IMR-90 (cell line): Measurements from ENCODE around the gene PZP. TPM values are rescaled to one million over a fixed set of nuclear protein-coding genes. Genes with fewer than 3 reads are reported as not detected.

ENCODE experiments used
- ATAC-seq: fragments of 200-7000 bp; cut with Tn5 transposase; 2 replicates; pipeline ENCODE4 v1.9.1; 2020; ENCODE audit warnings: low read depth, mild to moderate bottlenecking, moderate library complexity
- BruUV-seq: library from RNA; stranded (reverse); fragments of 400-500 nt; replicated peaks from 2 replicates; lab custom pipeline; 2021; lab: Mats Ljungman, UMichigan
- CTCF ChIA-PET: fragments of 300-600 bp; formaldehyde crosslinking; extraction: SDS; loops from one replicate; lab custom pipeline; 2021; ENCODE audit warnings: antibody characterized with exemption; lab: Yijun Ruan, JAX
- POLR2A ChIA-PET: fragments of 300-600 bp; sonication (Branson Sonifier 250); formaldehyde crosslinking; loops from one replicate; lab custom pipeline; 2022; ENCODE audit warnings: antibody characterized with exemption; ENCODE audit not compliant: unreplicated experiment; lab: Charles Lee
- DNase-seq: peaks from one replicate; pipeline ENCODE4 v3.0.0; 2013
- H2AFZ ChIP-seq: replicated peaks from 2 replicates; pipeline ENCODE3; 2013; ENCODE audit warnings: low read length, mild to moderate bottlenecking; ENCODE audit not compliant: poor library complexity
- H2AK5ac ChIP-seq: 2 replicates; pipeline ENCODE4 v1.6.1; 2013; ENCODE audit warnings: low read depth, low read length, inconsistent platforms
- H2AK9ac ChIP-seq: replicated peaks from 2 replicates; pipeline ENCODE3; 2013; ENCODE audit warnings: mild to moderate bottlenecking, low read depth, low read length, moderate library complexity; ENCODE audit not compliant: poor library complexity
- H2BK120ac ChIP-seq: 2 replicates; pipeline ENCODE4 v1.6.1; 2013; ENCODE audit warnings: low read depth, low read length, inconsistent platforms
- H2BK15ac ChIP-seq: 3 replicates; pipeline ENCODE4 v1.6.1; 2013; ENCODE audit warnings: low read depth, low read length, inconsistent platforms
- H2BK20ac ChIP-seq: 2 replicates; pipeline ENCODE4 v1.6.1; 2013; ENCODE audit warnings: low read depth, mild to moderate bottlenecking, inconsistent platforms, low read length, moderate library complexity
- H2BK5ac ChIP-seq: 2 replicates; pipeline ENCODE4 v1.6.1; 2013; ENCODE audit warnings: mild to moderate bottlenecking, low read depth, low read length, inconsistent platforms; ENCODE audit not compliant: poor library complexity, severe bottlenecking
- H3K14ac ChIP-seq: replicated peaks from 2 replicates; pipeline ENCODE4 v1.6.1; 2013; ENCODE audit warnings: low read depth, low read length, inconsistent platforms
- H3K18ac ChIP-seq: 2 replicates; pipeline ENCODE4 v1.6.1; 2013; ENCODE audit warnings: low read depth, low read length, control low read depth
- H3K23ac ChIP-seq: 2 replicates; pipeline ENCODE4 v1.6.1; 2013; ENCODE audit warnings: low read depth, low read length, inconsistent platforms
- H3K27ac ChIP-seq: 2 replicates; pipeline ENCODE4 v1.5.1; 2013; ENCODE audit warnings: mild to moderate bottlenecking, control low read depth, low read length; ENCODE audit not compliant: insufficient read depth
- H3K27me3 ChIP-seq: 2 replicates; pipeline ENCODE4 v1.6.1; 2013; ENCODE audit warnings: low read length; ENCODE audit not compliant: control insufficient read depth, insufficient read depth
- H3K36me3 ChIP-seq: 2 replicates; pipeline ENCODE4 v1.6.1; 2013; ENCODE audit warnings: low read length, mixed read lengths; ENCODE audit not compliant: control insufficient read depth, insufficient read depth
- H3K4ac ChIP-seq: 2 replicates; pipeline ENCODE4 v1.6.1; 2013; ENCODE audit warnings: low read depth, low read length, inconsistent platforms
- H3K4me1 ChIP-seq: 2 replicates; pipeline ENCODE4 v1.6.1; 2013; ENCODE audit warnings: low read length, mixed read lengths; ENCODE audit not compliant: control insufficient read depth, insufficient read depth
- H3K4me2 ChIP-seq: 2 replicates; pipeline ENCODE4 v1.6.1; 2013; ENCODE audit warnings: low read depth, mild to moderate bottlenecking, control low read depth, low read length, moderate library complexity
- H3K4me3 ChIP-seq: 2 replicates; pipeline ENCODE4 v1.5.1; 2013; ENCODE audit warnings: low read depth, mild to moderate bottlenecking, control low read depth, low read length, moderate library complexity; ENCODE audit not compliant: insufficient read depth
- H3K56ac ChIP-seq: 2 replicates; pipeline ENCODE4 v1.6.1; 2013; ENCODE audit warnings: low read length, inconsistent platforms; ENCODE audit not compliant: insufficient read depth; ENCODE audit errors: extremely low read depth
- H3K79me1 ChIP-seq, 2 experiments: 2 replicates each; pipeline ENCODE4 v1.6.1; 2013; ENCODE audit warnings: low read length in 2 of 2, inconsistent platforms in 1 of 2, low read depth in 1 of 2
- H3K9ac ChIP-seq: 2 replicates; pipeline ENCODE4 v1.6.1; 2013; ENCODE audit warnings: low read depth, low read length, control low read depth
- H3K9me1 ChIP-seq: 2 replicates; pipeline ENCODE4 v1.6.1; 2013; ENCODE audit warnings: low read length, inconsistent platforms; ENCODE audit not compliant: insufficient read depth
- H3K9me3 ChIP-seq: 2 replicates; pipeline ENCODE4 v1.6.1; 2013; ENCODE audit warnings: low read length; ENCODE audit not compliant: control insufficient read depth, insufficient read depth
- H4K20me1 ChIP-seq: 2 replicates; pipeline ENCODE4 v1.6.1; 2013; ENCODE audit warnings: low read length, inconsistent platforms; ENCODE audit not compliant: insufficient read depth
- H4K5ac ChIP-seq: 2 replicates; pipeline ENCODE4 v1.6.1; 2013; ENCODE audit warnings: mild to moderate bottlenecking, low read depth, low read length, control low read depth
- H4K8ac ChIP-seq, 2 experiments: 2 replicates each; pipeline ENCODE4 v1.6.1; 2013; ENCODE audit warnings: low read depth in 2 of 2, low read length in 2 of 2, control low read depth in 1 of 2, inconsistent platforms in 1 of 2
- H4K91ac ChIP-seq: 2 replicates; pipeline ENCODE4 v1.6.1; 2013; ENCODE audit warnings: low read depth, low read length, inconsistent platforms; ENCODE audit not compliant: insufficient read depth
- BHLHE40 ChIP-seq: fragments of 150-350 bp; IDR thresholded peaks from 2 replicates; pipeline ENCODE4 v1.6.1; 2016; ENCODE audit warnings: mild to moderate bottlenecking, low read depth, low read length
- CEBPB ChIP-seq: IDR thresholded peaks from 2 replicates; pipeline ENCODE4 v1.6.1; 2012; ENCODE audit warnings: low read depth, low read length, improper control_type of control experiment
- CHD1 ChIP-seq: IDR thresholded peaks from 2 replicates; pipeline ENCODE4 v1.6.1; 2012; ENCODE audit warnings: low read depth, low read length, improper control_type of control experiment
- FOS ChIP-seq: fragments of 150-350 bp; IDR thresholded peaks from 2 replicates; pipeline ENCODE4 v1.6.1; 2016; ENCODE audit warnings: low read depth, low read length
- MAFK ChIP-seq: IDR thresholded peaks from 2 replicates; pipeline ENCODE4 v1.6.1; 2012; ENCODE audit warnings: low read depth, low read length, improper control_type of control experiment
- MAZ ChIP-seq: IDR thresholded peaks from 2 replicates; pipeline ENCODE4 v1.6.1; 2012; ENCODE audit warnings: low read depth, mild to moderate bottlenecking, low read length, improper control_type of control experiment, moderate library complexity, borderline replicate concordance
- MXI1 ChIP-seq: IDR thresholded peaks from 2 replicates; pipeline ENCODE4 v1.6.1; 2012; ENCODE audit warnings: low read depth, mild to moderate bottlenecking, low read length, moderate library complexity, borderline replicate concordance
- NFE2L2 ChIP-seq: fragments of 150-350 bp; IDR thresholded peaks from 2 replicates; pipeline ENCODE4 v1.6.1; 2016; ENCODE audit warnings: low read depth, mild to moderate bottlenecking, low read length
- POLR2A ChIP-seq: IDR thresholded peaks from 2 replicates; pipeline ENCODE4 v1.6.1; 2012; ENCODE audit warnings: mild to moderate bottlenecking, low read depth, low read length
- RAD21 ChIP-seq: IDR thresholded peaks from 2 replicates; pipeline ENCODE4 v1.6.1; 2012; ENCODE audit warnings: low read length, improper control_type of control experiment
- RCOR1 ChIP-seq: IDR thresholded peaks from 2 replicates; pipeline ENCODE4 v1.6.1; 2012; ENCODE audit warnings: mild to moderate bottlenecking, low read length, improper control_type of control experiment; ENCODE audit not compliant: insufficient replicate concordance
- RFX5 ChIP-seq: IDR thresholded peaks from 2 replicates; pipeline ENCODE4 v1.8.0; 2012; ENCODE audit warnings: low read depth, mild to moderate bottlenecking, low read length, moderate library complexity
- SMC3 ChIP-seq: fragments of 150-350 bp; IDR thresholded peaks from 2 replicates; pipeline ENCODE4 v1.6.1; 2016; ENCODE audit warnings: low read depth, mild to moderate bottlenecking, antibody characterized with exemption, low read length, moderate library complexity
- WGBS, 2 experiments: methylation state at CpG; one replicate each; pipeline versions ENCODE4 v1.1.5 to v1.1.7; 2013; ENCODE audit warnings: missing lambda C conversion rate in 2 of 2; ENCODE audit not compliant: insufficient read length in 1 of 2; ENCODE audit errors: extremely low coverage in 2 of 2; 5-methylcytosine and 5-hydroxymethylcytosine counted together
- dilution Hi-C: fragments of 300-500 bp; cut with HindIII; formaldehyde crosslinking; loops from one replicate; pipeline ENCODE4 v1.14.3; 2018; ENCODE audit warnings: low sequenced_read_pairs; ENCODE audit not compliant: unreplicated experiment
- in situ Hi-C: fragments of 300-500 bp; cut with MboI; formaldehyde crosslinking; loops from 3 replicates; pipeline ENCODE4 v1.14.3; 2019; ENCODE audit warnings: low sequenced_read_pairs, inconsistent platforms, mixed read lengths
- intact Hi-C: fragments of 100-400 bp; cut with micrococcal nuclease; formaldehyde crosslinking; loops from 2 replicates; pipeline ENCODE4 v1.10.0; 2022
- polyA plus RNA-seq, 3 experiments: library from polyadenylated mRNA; depleted of rRNA; stranded (reverse); fragments of >200 nt; gene quantifications; 2 replicates each; pipeline ENCODE4 v1.2.3, GENCODE V29; 2012; ENCODE audit warnings: low replicate concordance in 1 of 3
- total RNA-seq: library from RNA; depleted of rRNA; stranded (reverse); fragments of >200 nt; gene quantifications from 2 replicates; pipeline ENCODE4 v1.2.3, GENCODE V29; 2012
- TF ChIP-seq, protein P1 (sequence below): conservative IDR thresholded peaks from 2 replicates; pipeline ENCODE4 v1.5.1; 2012; ENCODE audit warnings: mild to moderate bottlenecking, low read depth, low read length, improper control_type of control experiment
- TF ChIP-seq, protein P2 (sequence below): fragments of 150-350 bp; IDR thresholded peaks from 2 replicates; pipeline ENCODE4 v1.6.1; 2016; ENCODE audit warnings: low read depth, mild to moderate bottlenecking, low read length, moderate library complexity, borderline replicate concordance
- TF ChIP-seq, protein P3 (sequence below): fragments of 150-350 bp; IDR thresholded peaks from 2 replicates; pipeline ENCODE4 v1.6.1; 2017; ENCODE audit warnings: mild to moderate bottlenecking, antibody characterized with exemption, low read length, low read depth

The PZP gene
- total and polyA plus RNA-seq, 2 of the 4 experiments (the other 2 are of a cell fraction), result not detected

DNA sequence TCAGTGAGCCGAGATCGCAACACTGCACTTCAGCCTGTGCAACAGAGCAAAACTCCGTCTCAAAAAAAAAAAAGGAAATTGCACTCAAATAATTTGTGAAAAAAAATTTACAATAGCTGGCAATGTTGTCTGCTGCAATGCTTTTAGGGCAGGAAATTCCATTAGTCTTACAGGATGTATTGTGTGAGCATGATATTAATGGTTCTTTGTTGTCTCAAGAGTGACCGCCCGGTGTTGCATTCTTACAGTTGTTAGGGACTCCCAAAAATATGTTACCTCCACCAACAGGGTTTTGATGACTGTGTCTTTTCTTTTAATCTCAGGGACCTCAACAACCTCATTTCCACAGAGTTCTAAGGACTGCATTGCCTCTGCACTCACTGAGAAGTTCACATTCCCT lies 44.8 kb downstream of the PZP start:
- no peaks in the 10 kb centered on the region for H3K79me1 ChIP-seq
- no peak overlapping the region for H2BK120ac ChIP-seq
- no peak overlapping the region for H4K8ac ChIP-seq
- H3K9me1 ChIP-seq, result no peaks in the 10 kb centered on the region
- no peak overlapping the region for H3K9ac ChIP-seq
- no peak overlapping the region for H3K4me3 ChIP-seq
- no peaks in the 10 kb centered on the region; the same call in 1 of the 2 replicates for H3K9me3 ChIP-seq
- no peak overlapping the region for H4K5ac ChIP-seq
- no peak for ATAC-seq
- no peak overlapping the region for H3K23ac ChIP-seq
- ChIA-PET CTCF (no interaction called here), POLR2A (no interaction called here)
- no peak overlapping the region for H3K56ac ChIP-seq
- H2BK5ac ChIP-seq, result no peak overlapping the region
- H2BK20ac ChIP-seq, result no peak overlapping the region
- TF ChIP-seq NFE2L2 (no peak), BHLHE40 (no peak), MAFK (no peak), CHD1 (no peak), RFX5 (no peak), RAD21 (no peak), CEBPB (no peak), FOS (no peak), POLR2A (no peak), SMC3 (no peak), MXI1 (no peak), RCOR1 (no peak), MAZ (no peak)
- TF ChIP-seq, protein P1, sequence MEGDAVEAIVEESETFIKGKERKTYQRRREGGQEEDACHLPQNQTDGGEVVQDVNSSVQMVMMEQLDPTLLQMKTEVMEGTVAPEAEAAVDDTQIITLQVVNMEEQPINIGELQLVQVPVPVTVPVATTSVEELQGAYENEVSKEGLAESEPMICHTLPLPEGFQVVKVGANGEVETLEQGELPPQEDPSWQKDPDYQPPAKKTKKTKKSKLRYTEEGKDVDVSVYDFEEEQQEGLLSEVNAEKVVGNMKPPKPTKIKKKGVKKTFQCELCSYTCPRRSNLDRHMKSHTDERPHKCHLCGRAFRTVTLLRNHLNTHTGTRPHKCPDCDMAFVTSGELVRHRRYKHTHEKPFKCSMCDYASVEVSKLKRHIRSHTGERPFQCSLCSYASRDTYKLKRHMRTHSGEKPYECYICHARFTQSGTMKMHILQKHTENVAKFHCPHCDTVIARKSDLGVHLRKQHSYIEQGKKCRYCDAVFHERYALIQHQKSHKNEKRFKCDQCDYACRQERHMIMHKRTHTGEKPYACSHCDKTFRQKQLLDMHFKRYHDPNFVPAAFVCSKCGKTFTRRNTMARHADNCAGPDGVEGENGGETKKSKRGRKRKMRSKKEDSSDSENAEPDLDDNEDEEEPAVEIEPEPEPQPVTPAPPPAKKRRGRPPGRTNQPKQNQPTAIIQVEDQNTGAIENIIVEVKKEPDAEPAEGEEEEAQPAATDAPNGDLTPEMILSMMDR, result no peak
- TF ChIP-seq, protein P2, sequence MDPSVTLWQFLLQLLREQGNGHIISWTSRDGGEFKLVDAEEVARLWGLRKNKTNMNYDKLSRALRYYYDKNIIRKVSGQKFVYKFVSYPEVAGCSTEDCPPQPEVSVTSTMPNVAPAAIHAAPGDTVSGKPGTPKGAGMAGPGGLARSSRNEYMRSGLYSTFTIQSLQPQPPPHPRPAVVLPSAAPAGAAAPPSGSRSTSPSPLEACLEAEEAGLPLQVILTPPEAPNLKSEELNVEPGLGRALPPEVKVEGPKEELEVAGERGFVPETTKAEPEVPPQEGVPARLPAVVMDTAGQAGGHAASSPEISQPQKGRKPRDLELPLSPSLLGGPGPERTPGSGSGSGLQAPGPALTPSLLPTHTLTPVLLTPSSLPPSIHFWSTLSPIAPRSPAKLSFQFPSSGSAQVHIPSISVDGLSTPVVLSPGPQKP, result no peak
- TF ChIP-seq, protein P3, sequence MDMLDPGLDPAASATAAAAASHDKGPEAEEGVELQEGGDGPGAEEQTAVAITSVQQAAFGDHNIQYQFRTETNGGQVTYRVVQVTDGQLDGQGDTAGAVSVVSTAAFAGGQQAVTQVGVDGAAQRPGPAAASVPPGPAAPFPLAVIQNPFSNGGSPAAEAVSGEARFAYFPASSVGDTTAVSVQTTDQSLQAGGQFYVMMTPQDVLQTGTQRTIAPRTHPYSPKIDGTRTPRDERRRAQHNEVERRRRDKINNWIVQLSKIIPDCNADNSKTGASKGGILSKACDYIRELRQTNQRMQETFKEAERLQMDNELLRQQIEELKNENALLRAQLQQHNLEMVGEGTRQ, result no peak
- intact Hi-C loops, result no loop called here
- no peak for DNase-seq
- H2AFZ ChIP-seq, result no peak overlapping the region
- H3K4me2 ChIP-seq, result no peak overlapping the region
- no peak overlapping the region for H3K27ac ChIP-seq
- H3K4ac ChIP-seq, result no peak overlapping the region
- no peaks in the 10 kb centered on the region for H3K36me3 ChIP-seq
- H2BK15ac ChIP-seq, result no peak overlapping the region
- no peak overlapping the region for H3K14ac ChIP-seq
- WGBS, 2 experiments, result 60% methylated on average over 2 of the region's 5 CpGs; no CpG with 5 or more reads in 1 of the 2 experiments
- dilution Hi-C loops, result no loop called here
- no peak overlapping the region for H2AK5ac ChIP-seq
- no TSS peak for BruUV-seq
- H3K18ac ChIP-seq, result no peak overlapping the region
- H3K27me3 ChIP-seq, result no peaks in the 10 kb centered on the region
- no peaks in the 10 kb centered on the region for H4K20me1 ChIP-seq
- no peak overlapping the region for H2AK9ac ChIP-seq
- H4K91ac ChIP-seq, result no peak overlapping the region
- no peaks in the 10 kb centered on the region for H3K4me1 ChIP-seq
- in situ Hi-C loops, result no loop called here
